Pancreas (tissue), 10 donors: ENCODE data around the gene TRIM6. TPM values are rescaled to one million over a fixed set of nuclear protein-coding genes. Genes with fewer than 3 reads are reported as not detected.
"Not testable (repeated sequence)": the region's sequence is repeated elsewhere in the genome, so short reads cannot be mapped to it uniquely, and the experiment has no call there.

ENCODE experiments used
- ATAC-seq, 4 donors: fragments of 200-7000 bp; cut with Tn5 transposase; one replicate each; pipeline versions ENCODE4 v1.8.0 to v1.9.1; 2020; ENCODE audit warnings: mild to moderate bottlenecking in 4 of 4, moderate library complexity in 4 of 4
- DNase-seq, 6 donors: peaks; one replicate each; pipeline ENCODE4 v3.0.0-alpha.2; 2020
- FAIRE-seq: peaks from 2 replicates; lab custom pipeline; 2012; peaks lifted over from hg19 to GRCh38; lab: Jason Lieb, UNC
- H3K27ac ChIP-seq, 4 donors: fragments of 200-600 bp; sonication (generic); 1 replicate in 3 of 4; 2 replicates in 1 of 4; pipeline versions ENCODE4 v1.5.0 to v1.8.0; 2020
- H3K27me3 ChIP-seq, 4 donors: fragments of 200-600 bp; one replicate each; pipeline ENCODE4 v1.8.0; 2021
- H3K36me3 ChIP-seq, 3 donors: fragments of 200-600 bp; sonication (generic) in 1 of 3; one replicate each; pipeline versions ENCODE4 v1.5.0 to v1.8.0; 2020 to 2021
- H3K4me1 ChIP-seq, 3 donors: fragments of 200-600 bp; one replicate each; pipeline ENCODE4 v1.8.0; 2021
- H3K4me3 ChIP-seq, 4 donors: fragments of 200-600 bp; sonication (generic) in 2 of 4; one replicate each; pipeline versions ENCODE4 v1.5.0 to v1.8.0; 2020 to 2021
- H3K9me3 ChIP-seq, 4 donors: fragments of 200-600 bp; one replicate each; pipeline ENCODE4 v1.8.0; 2021
- WGBS, 2 donors: extraction: QIAGEN DNeasy Blood & Tissue Kit; methylation state at CpG; one replicate each; pipeline ENCODE4 v1.1.7; 2013; 5-methylcytosine and 5-hydroxymethylcytosine counted together
- intact Hi-C, 3 donors: fragments of 100-400 bp; cut with DNase I; formaldehyde crosslinking; loops; one replicate each; pipeline versions ENCODE4 v1.11.1 to v1.14.2; 2022
- polyA plus RNA-seq, 2 donors: library from polyadenylated mRNA; stranded (reverse); fragments of 200-250 nt; gene quantifications; one replicate each; pipeline ENCODE4 v1.2.3, GENCODE V29; 2013
- total RNA-seq, 6 donors: library from RNA; stranded (reverse); fragmentation: NEBNext Ultra II Directional in 4 of 6; extraction: Animal tissue kit (Norgen Biotek cat#: 25700) in 4 of 6; gene quantifications; one replicate each; pipeline versions ENCODE4 v1.2.1 to v1.2.4, GENCODE V29; 2021 to 2023
- TF ChIP-seq, protein P1 (sequence below), 4 donors: fragments of 200-600 bp; sonication (generic) in 3 of 4; IDR thresholded peaks; one replicate each; pipeline versions ENCODE4 v1.5.0 to v1.8.0; 2021; ENCODE audit warnings: antibody characterized with exemption in 4 of 4
- donor health status: healthy with polysubstance abuse.
- donor health status: DM: no; HTN: no; CAD: no; lungs with moderate emphysema.
- donor health status: DM: no; HTN: no; CAD: no.
- donor health status: control.
- donor health status: control.
- donor health status: Bipolar disorder and iron deficiency.
- donor health status: DM: yes; HTN: yes; CAD: no.
- donor health status: DM: no; HTN: no; CAD: no.
- donor health status: DM: no; HTN: no; CAD: no.
- donor health status: DM: yes; HTN: yes; CAD: no.

Gene TRIM6
- total and polyA plus RNA-seq, 8 donors, result 0.76 to 1.7 (median 1.4) TPM

- ATAC-seq, result no peak
- Histone ChIP-seq H3K27me3 (no peaks in the 10 kb centered on the region), H3K27ac (no peak overlapping the region), H3K4me3 (no peak overlapping the region), H3K9me3 (no peaks in the 10 kb centered on the region), H3K36me3 (peaks cover 0 to 9% (median 0%) of the 10 kb centered on the region in 3 donors), H3K4me1 (no peaks in the 10 kb centered on the region)
- intact Hi-C loops, result no loop called here
- no peak for DNase-seq
- no peak for FAIRE-seq
- 88 to 92% methylated on average over 5 of the region's 5 CpGs for WGBS, 2 donors
- TF ChIP-seq, protein P1, sequence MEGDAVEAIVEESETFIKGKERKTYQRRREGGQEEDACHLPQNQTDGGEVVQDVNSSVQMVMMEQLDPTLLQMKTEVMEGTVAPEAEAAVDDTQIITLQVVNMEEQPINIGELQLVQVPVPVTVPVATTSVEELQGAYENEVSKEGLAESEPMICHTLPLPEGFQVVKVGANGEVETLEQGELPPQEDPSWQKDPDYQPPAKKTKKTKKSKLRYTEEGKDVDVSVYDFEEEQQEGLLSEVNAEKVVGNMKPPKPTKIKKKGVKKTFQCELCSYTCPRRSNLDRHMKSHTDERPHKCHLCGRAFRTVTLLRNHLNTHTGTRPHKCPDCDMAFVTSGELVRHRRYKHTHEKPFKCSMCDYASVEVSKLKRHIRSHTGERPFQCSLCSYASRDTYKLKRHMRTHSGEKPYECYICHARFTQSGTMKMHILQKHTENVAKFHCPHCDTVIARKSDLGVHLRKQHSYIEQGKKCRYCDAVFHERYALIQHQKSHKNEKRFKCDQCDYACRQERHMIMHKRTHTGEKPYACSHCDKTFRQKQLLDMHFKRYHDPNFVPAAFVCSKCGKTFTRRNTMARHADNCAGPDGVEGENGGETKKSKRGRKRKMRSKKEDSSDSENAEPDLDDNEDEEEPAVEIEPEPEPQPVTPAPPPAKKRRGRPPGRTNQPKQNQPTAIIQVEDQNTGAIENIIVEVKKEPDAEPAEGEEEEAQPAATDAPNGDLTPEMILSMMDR (IDR thresholded peaks at IDR 0.05), result no peak
Observed at GRCh38 chr11:5631969-5632635, 35.7 kb downstream of the TRIM6 start.

GRCh38 chr11:5639953-5640352 is 43.5 kb downstream of the TRIM6 start:
- intact Hi-C loops, result no loop called here
- FAIRE-seq (no peak), ATAC-seq (no peak), DNase-seq (no peak)
- Histone ChIP-seq H3K9me3 (no peaks in the 10 kb centered on the region), H3K27me3 (no peaks in the 10 kb centered on the region), H3K36me3 (peaks cover 0 to 5% (median 0%) of the 10 kb centered on the region in 3 donors), H3K4me3 (no peak overlapping the region), H3K4me1 (no peaks in the 10 kb centered on the region), H3K27ac (no peak overlapping the region)
- 60 to 63% methylated on average over 1 of the region's 1 CpG for WGBS, 2 donors
- TF ChIP-seq, protein P1 (IDR thresholded peaks at IDR 0.05), result no peak

GRCh38 chr11:5643585-5643984 is 47.1 kb downstream of the TRIM6 start:
- H3K4me3 ChIP-seq, result no peak overlapping the region
- H3K9me3 ChIP-seq, result no peaks in the 10 kb centered on the region
- TF ChIP-seq, protein P1 (IDR thresholded peaks at IDR 0.05), result no peak
- no peaks in the 10 kb centered on the region for H3K27me3 ChIP-seq
- H3K4me1 ChIP-seq, result no peaks in the 10 kb centered on the region
- ATAC-seq (no peak), FAIRE-seq (no peak), DNase-seq (no peak)
- H3K27ac ChIP-seq, result no peak overlapping the region
- no peaks in the 10 kb centered on the region for H3K36me3 ChIP-seq
- intact Hi-C loops, result no loop called here

- Histone ChIP-seq H3K27me3 (no peaks in the 10 kb centered on the region), H3K4me1 (no peaks in the 10 kb centered on the region), H3K36me3 (no peaks in the 10 kb centered on the region), H3K9me3 (no peaks in the 10 kb centered on the region), H3K4me3 (no peak overlapping the region), H3K27ac (no peak overlapping the region)
- intact Hi-C loops, result no loop called here
- FAIRE-seq (no peak), DNase-seq (no peak), ATAC-seq (no peak)
- TF ChIP-seq, protein P1 (IDR thresholded peaks at IDR 0.05), result no peak
- 79 to 92% methylated on average over 3 of the region's 3 CpGs for WGBS, 2 donors
Observed at GRCh38 chr11:5646139-5646538, 49.7 kb downstream of the TRIM6 start.

DNA sequence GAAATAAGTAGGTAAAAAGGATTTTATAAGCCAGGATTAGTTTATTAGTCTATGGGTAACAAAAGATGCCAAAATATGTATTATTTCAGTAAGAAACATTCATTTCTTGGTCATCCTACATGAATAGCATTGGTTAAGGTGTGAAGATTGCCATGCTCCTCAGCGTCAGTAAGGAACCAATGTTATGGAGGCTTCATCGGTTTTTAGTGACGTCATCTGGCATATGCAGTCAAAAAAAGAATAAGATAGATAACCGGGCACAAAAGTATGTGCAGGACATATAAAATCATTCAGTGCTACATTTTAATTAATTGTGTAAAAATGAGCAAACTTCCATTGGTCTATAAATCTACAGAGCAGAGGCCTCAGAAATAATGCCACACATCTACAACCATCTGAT is 59.0 kb downstream of the TRIM6 start:
- no peak for FAIRE-seq
- H3K9me3 ChIP-seq, result no peaks in the 10 kb centered on the region
- H3K27ac ChIP-seq, result no peak overlapping the region
- H3K36me3 ChIP-seq, result no peaks in the 10 kb centered on the region
- no peaks in the 10 kb centered on the region for H3K4me1 ChIP-seq
- WGBS, 2 donors, result 94 to 95% methylated on average over 4 of the region's 4 CpGs
- no peak for ATAC-seq
- H3K27me3 ChIP-seq, result no peaks in the 10 kb centered on the region
- intact Hi-C loops, result no loop called here
- TF ChIP-seq, protein P1 (IDR thresholded peaks at IDR 0.05), result no peak
- no peak for DNase-seq
- no peak overlapping the region for H3K4me3 ChIP-seq

DNA sequence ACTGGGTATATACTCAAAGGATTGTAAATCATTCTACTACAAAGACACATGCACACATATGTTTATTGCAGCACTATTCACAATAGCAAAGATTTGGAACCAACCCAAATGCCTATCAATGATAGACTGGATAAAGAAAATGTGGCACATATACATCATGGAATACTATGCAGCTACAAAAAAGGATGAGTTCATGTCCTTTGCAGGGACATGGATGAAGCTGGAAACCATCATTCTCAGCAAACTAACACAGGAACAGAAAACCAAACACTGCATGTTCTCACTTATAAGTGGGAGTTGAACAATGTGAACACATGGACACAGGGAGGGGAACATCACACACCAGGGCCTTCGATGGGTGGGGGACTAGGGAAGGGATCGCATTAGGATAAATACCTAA is 60.5 kb downstream of the TRIM6 start:
- H3K27ac ChIP-seq, FAIRE-seq, H3K4me1 ChIP-seq, H3K4me3 ChIP-seq, DNase-seq, H3K27me3 ChIP-seq, intact Hi-C loops, H3K9me3 ChIP-seq, ATAC-seq, H3K36me3 ChIP-seq: not testable (repeated sequence)
- WGBS, 2 donors, result 96% methylated on average over 2 of the region's 2 CpGs
